22Rv1 (cell line): ENCODE measurements around the gene KIF23.

ENCODE experiments used
- CTCF ChIP-seq: fragments of 450-650 bp; IDR thresholded peaks from 2 replicates; pipeline ENCODE4 v1.5.1; 2017; ENCODE audit warnings: mild to moderate bottlenecking
- ZFX ChIP-seq: fragments of 450-650 bp; IDR thresholded peaks from 2 replicates; pipeline ENCODE4 v1.6.1; 2017; ENCODE audit warnings: antibody characterized with exemption, borderline replicate concordance

- no peak for TF ChIP-seq CTCF
- no peak for TF ChIP-seq ZFX
Measured at GRCh38 chr15:69474291-69474690, 60.1 kb downstream of the KIF23 start.
